ENCODE measurements around the gene CRACR2B.

CRACR2B gene

DNA sequence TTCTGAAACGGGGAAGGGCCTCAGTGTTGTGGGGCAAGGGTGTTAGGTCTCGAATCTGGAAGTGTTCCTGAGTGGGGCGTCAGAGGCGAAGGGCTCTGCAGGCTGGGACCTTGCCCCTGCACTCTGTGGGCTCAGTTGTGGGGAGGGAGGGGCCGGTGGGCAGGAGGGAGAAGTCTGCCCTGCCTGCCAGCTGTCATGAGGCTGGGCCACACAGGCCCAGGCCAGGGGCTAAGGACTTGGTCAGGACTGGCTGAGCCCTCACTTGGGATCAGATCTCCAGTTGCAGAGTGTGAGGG, at the start of gene CRACR2B:
Gene CRACR2B (plus strand): TSS at position 23 of the 296 bp plus-strand sequence. CDS start 689 bp downstream, outside the sequence.
- no peak for FAIRE-seq

DNA sequence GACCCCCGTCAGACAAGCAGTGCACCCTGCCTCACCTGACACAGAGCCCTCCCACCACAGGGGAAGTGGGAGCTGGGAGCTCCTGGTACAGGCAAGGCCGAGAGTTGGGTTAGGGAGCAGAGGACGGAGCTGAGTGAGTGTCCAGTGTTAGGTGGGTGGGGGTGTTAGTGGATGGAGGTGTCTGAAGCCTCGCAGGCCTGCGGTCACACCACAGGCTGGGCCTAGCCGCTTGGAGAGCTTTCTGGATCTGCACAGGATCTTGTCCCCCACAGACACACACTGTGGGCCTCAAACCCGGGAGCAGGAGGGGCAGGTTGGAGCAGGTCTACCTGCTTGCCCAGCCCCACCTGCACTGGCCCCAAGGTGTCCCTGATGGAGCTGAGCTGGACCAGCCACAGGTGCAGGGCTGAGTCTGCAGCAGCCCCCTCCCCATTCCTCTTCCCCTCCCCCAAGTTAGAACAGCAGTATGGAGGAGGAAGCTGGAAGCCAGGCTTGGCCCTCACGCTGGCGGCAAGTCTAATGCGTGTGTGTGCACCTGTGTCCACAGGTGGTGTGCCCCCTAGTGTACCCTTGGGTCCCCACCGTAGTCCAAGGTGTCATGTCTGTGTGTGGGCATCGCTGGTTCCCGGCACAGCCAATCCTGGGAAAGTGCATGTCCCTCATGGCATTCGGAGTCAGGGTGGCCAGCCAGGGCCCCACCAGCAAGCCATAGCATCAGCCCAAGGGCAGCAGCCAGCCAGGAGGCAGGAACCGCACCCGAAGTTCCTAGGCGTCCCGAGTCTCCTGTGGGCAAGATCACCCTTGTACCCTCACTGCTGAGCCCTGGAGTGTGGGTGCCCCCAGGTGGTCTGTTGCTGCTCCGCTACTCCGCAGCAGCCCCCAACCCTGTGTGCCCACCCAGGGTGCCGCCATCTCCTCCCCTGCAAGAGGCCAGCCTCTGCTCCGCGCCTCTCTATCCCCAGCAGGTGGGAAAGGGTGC, 48.5 kb upstream of the CRACR2B start:
- no peak for FAIRE-seq

DNA sequence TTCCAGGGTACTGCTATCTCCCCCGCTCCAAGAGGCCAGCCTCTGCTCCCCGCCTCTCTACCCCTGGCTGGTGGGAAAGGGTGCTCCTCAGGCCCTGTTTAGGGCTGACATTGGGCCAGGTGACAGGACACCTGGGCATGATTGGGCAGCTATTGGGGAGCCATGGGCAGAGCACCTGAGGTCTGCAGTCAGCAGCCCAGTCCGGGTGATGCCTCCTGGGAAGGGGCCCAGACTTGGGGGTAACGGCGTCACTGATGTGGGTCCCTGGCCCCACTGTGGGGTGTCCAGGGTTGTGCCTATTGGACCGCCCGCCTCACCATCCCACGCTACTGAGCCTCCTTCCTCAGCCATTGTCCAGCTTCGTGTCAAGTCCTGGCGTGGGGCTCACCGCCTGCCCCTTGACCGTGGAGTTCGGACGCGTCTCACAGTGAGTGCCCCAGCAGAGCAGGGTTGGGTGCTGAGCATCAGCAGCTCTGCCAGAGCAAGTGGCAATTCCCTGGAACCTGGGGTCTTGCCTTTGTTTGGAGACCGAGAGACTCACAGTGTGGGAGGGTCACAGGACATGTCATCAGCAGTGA, 47.7 kb upstream of the CRACR2B start:
- FAIRE-seq: no peak

DNA sequence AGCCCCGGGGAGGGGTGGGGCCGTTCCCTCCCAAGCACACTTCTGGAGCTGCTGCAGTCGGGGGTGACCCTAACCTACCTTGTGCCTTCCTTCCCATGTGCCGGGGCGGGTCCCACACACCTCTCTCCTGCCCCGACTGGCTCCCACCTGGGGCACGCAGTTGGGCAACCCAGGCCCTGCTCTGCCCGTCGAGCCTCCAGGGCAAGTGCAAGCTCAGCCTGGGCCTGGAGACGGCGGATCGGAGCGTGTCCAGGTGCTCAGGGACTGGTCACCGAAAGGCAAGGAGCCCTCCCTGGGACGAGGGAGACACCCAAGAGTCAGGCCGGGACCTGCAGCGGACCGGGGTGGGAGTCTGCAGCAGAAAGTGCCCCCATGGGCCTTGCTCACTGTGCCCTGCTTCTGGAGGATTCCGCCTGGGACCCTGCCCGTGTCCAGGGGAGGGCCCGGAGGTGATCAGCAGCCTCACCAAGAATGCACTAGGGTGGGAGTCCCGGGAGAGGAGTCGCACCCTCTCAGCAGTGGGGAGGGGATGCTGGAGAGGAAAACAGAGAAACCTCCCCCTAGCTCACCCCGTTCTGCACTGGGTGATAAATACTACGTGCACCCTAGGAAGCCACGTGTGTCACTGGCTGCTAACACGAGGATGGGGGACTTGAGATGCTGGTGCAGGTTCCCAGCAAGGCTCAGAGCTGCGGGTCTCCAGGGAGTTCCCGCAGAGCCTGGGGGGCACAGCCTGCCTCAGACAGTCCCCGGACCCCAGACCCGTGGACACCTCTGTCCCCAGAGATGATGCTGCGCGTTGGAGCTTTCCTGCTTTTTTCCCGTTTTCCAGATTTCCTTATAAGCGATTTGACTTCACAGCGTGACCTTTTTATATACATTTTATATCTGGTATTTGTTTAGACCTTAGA, 45.2 kb upstream of the CRACR2B start:
- no peak for FAIRE-seq

DNA sequence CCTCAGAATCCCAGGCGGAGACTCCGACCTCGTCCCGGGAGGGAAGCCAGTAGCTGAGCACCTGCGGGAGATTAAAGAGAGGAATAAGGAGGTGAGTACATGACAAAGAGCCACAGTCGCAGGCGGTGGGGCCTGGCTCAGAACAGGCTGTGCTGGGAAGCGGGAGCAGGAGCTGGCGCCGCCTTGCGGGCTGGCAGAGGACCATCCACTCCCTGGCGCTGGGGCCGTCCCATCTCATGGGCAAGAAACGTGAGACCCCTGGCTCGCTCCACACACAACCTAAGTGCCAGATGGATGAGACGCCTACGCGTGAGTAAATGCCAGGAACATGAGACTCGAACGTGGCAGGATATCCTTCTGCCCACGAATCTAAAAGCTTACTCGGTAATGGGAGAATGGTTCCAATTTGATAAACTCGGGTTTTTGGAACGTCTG, 44.1 kb upstream of the CRACR2B start:
- FAIRE-seq: no peak

DNA sequence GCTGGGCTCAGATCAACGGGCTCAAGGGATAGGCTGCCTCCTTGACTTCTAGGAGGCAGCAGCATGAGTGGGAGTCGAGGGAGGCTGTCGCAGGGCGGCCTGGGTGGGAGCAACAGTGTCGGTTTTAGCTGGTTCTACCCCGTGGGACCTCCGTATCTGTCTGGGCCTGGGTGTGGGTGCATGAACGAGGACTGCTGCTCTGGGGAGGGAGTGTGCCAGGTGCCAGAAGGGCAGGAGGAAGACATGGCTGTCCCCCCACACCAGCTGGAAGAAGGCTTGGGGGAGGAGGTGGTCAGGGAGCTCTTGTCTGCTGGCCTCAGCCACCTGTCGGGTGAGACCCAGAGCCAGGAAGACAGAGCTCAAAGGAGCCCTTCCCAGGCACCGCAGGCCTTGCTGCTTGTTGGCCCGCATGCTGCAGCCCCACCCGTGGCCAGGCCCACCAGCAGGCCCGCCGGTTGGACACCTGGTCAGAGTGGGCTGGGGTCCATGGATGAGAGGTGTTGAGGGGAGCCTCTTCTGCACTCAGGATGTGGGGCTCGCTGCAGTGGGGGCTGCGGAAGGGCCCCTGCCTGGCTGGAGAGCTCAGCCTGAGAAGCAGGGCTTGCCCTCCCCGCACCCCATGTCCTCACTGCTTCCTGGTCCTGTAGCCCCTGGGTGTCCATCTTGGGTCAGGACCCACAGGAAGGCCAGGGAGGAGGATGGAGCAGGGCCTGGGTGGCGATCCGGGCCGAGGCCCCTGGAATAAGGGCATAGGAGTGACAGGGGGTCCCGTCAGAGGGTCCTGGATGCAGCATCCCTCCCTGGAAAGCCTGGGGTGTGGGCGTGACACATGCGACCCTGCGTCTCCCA, 41.3 kb upstream of the CRACR2B start:
- no peak for FAIRE-seq

DNA sequence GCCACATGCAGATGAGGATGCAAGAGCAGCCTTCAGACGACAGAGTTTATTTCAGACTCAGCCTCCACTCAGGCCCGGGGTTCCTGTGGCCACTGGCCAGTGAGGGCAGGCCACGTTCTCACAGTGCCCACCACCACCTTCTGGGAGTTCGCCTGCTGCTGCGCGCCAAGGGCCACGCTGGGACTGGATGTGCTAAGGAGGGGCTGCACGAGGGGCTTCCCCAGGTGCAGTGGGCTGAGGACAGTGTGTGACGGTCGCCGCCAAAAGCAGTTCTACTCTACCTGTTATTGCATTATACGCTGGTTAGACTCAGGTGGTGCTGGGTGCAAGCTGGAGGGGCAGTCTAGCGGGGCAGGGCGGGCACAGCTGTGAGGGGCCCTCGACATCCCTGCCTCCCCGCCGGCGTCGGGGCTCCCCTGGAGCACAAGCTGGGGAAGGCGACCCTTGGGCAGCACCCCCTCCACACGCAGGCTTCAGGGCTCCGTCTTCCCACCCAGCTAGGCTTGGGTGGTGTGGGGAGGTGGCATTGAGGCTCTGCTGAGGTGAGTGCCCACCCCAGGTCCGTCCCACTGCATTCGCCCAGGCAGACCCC, 40.5 kb upstream of the CRACR2B start:
- no peak for FAIRE-seq

DNA sequence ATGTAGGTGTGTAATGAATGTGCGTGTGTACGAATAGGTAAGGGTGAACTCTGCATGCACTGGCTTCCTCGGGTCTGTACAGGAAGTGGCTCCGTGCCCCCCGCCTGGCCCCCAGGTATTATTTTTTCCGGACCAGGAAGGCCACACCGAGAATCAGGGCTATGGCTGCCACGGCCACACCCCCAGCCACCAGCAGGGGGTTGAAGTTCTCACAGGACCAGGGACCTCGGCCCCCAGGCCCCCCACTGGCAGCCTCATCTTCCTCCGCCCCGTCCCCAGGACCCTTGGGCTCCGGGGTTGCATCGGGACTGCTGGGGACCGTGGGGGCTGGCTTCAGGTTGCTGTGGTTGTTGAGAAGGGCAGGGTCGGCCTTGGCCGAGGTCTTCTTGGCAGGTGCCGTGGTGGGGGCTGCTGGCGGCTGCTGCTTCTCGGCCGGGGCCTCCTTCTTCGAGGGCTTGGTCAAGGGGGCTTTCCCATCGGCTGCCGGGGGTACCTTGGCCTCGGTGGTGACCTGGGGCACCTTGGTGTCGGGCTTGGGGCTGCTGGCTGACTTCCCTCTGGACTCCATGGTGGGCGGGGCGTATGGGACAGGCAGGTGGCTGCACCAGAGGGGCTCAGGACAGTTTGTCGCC, 39.6 kb upstream of the CRACR2B start:
- FAIRE-seq: no peak

DNA sequence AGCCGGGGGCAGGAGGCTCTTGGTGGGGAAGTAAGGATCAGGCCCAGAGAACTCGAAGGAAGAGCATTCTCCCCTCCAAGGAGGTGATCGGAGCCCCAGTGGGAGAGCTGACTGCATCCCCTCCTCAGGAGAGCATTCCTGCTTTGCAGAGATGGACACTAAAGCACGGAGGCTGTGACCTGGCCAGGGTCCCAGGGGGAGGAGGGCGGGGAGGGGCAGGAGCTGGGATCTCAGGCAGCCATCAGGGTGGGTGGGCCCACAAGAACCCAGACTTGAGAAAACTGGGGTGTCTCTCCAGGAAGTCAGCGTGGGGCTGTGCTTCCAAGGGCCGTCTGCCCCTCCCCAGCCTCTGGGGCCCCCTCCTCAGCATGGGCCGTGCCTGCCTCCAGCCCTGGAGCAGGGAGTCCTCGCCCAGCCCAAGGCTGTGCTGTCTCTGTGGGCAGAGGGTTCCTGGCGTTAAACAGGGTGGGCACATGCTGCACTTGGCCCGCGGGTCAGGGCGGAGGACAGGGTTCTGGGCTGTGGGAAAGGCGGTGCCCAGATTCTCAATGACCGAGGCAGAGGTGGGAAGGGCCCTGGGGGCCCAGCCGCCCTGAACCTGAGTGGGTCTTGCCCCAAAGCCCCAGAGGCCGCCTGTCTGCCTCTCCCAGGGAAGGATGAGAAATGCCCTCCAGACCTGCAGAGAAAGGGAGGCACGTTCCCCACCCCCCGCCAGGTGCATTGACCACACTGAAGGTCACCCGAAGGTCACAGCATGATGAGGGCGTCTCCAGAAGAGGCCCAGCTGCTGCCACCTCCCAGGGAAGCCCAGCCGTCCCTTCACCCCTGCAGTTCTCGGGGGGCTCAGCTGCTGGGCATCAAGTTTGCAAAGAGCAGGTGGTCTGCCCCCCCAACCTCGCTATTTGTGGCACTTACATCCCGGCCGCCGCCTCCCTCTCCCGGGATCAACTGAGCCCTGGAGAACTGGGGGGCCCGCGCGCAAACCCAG, 38.5 kb upstream of the CRACR2B start:
- no peak for FAIRE-seq

DNA sequence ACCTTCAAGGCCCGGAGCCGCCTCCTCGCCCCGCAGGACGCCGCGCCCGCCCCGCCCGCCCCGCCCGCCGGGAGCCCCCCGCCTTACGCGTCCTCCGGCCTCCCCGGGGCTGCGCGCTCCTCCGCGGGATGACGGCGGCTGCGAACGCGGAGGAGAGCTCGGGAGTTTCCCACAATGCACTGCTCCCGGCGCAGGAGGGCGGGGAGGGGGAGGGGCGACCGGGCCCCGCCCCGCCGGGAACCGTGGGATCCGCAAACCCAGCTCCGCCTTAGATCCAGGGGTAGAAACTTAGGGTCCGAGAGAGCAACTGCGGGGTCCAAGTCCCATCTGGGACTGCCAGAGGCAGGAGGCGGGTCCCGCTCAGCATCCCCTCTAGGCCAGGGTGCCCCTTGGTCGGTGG, 37.8 kb upstream of the CRACR2B start, which contains the start of gene CEND1:
Gene CEND1 (minus strand): TSS at position 148 of the 400 bp plus-strand sequence. CDS start 1,514 bp downstream, outside the sequence.
- FAIRE-seq: no peak

DNA sequence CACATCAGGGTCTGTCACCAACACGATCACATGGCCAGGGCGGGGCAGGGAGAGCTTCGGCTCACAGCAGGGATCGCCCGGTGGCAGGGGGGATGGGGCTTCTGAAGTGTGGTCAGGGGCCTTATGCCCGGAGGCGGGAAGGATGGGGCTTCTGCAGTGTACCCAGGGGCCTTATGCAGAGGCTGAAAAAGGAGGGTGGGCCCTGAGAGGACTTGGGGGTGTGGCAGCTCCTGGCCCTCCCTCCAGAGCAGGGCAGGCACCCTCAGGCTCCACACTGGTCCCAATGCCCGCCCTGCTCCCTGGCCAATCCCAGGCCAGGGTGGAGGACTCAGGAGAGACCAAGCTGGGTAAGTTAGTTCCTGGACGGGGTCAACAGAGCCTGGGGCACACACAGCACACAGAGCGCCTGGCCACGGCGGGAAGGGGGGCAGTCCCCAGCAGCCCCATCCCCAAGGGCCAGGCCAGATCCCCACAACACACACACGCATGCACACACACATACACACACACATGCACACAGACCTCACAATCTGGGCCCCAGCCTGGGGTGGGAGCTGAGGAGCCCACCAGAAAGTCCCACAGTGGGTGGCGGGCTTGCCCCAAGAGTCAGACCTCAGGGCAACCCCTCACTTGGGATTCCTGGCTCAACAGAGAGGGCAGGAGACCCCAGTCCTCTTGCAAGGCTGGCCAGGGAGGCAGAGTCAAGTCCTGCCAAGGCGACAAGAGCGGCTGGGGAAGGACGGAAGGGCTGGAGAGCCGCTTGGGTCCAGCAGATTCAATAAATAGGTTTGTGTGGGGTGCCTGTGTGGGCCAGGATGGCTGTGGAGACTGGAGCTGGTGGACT, 36.8 kb upstream of the CRACR2B start:
- FAIRE-seq: no peak

DNA sequence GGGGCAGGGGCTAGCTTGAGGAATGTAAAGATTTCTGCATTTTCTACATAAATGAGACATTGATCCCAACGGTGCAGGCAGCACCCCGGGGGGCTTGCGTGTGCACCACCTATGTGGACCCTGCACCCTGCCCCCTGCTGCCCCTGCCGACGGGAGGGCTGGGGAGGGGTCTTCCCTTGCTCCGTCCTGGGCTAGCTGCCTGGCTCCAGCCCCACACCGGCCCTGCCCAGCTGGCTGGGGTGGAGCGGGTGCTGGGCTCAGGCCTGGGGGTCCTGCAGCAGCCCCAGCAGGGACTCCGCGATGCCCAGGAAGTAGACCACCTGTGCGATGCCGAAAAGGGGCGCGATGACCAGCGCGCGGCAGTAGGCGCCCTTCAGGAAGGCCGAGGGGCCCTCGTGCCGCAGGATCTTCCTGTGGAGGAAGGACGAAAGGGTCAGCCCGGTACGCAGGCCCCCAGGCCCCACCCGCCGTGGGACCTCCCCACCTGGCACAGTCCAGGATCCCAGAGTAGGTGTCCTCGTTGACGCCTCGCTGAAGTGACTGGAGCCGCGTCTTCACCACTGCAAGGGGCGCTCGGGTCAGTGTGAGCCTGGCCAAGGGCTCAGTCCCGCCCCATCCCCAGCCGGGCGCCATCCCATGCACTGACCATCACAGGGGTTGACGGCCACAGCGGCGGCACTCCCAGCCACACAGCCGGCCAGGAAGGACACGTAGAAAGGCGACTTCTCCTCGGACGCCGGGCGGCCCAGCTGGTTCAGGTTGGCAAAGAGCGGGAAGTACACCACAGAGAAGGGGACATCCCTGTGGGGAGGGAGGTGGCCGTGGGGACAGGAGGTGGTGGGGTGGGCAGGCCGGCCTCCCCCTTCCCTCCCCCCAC, 35.8 kb upstream of the CRACR2B start:
- FAIRE-seq: no peak

DNA sequence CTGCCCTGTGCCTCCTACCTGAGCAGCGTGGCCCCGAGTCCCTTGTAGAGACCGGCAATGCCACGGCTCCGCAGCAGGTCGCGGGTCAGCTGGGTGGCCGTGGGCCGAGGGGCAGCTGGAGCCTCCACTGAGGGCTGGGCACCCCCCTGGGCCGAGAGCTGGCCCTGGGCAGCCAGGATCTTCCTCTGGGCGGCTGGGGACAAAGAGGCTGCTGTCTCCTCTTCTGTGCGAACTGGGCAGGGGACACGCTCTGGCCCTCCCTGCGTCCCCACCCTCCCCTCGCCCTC, 35.2 kb upstream of the CRACR2B start:
- no peak for FAIRE-seq

DNA sequence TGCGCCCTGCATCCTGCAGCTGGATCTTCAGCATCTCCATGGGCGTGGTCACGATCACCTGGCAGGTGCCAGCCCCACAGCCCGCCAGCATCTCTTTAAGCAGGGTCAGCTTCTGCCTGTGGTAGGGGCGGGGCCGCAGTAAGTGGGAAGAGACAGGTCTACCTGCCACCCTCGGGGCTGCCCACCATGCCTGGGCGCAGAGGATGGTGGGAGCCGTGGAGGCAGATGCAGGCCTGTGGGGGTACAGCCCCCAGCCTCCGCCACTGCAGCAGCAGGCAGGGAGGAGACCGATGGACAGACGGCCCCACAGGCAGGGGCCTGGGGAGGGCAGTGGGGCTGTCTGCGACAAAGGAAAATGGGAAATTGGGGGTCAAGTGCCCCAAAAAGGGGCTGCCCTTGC, 34.8 kb upstream of the CRACR2B start:
- FAIRE-seq: no peak

DNA sequence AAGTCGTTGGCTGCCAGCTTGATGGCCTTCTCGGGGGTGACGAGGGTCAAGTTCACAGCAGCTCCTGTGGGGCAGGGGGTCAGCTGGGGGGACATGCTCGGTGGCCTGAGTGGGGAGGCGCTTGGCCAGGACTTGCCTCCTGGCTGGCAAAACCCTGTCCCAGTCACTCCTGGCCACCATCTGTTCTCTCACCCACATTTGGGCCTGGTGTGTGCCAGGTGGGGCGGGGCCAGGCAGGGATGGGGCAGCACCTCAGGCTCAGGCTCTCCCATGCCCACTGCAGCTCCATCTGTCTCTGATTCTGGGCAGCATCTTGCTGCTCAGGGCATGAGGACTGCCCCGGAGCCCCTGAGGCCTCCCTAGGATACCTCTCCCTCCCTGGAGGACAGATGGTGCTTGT, 34.2 kb upstream of the CRACR2B start:
- FAIRE-seq: no peak

DNA sequence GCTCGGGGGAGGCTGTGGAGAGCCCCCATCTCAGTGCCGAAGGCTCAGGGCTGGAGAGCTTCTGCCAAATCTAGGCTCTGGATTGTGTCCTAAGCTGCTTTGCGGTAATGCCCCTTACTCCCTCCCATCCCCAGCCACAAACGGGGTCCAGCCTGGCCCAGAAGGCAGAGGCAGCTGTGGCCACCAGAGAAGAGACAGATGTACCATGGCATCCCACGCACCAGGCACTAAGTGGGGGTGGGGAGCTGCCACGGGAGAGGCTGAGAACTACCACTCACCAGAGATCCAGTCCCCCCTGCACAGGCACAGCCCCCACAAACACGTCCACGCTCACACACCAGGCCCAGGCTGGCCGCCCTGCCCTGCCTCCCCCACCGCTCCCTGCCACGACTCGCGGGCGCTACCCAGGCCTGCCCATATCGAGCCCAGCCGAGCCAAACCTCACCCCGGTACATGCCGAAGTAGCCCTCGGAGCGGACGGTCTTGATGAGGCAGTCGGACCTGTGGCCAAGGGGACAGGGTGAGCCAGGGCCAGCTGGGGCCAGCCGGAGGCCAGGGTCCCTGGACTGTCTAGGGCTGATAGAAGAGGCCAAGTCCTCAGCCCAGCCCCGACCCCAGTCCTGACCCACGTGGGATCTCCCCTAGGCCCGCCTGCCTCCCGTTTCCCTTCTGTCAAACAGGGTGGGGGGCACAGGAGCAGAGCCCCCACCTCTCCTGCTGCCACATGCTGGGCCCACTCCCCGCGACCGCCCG, 33.5 kb upstream of the CRACR2B start:
- no peak for FAIRE-seq

All from islet of Langerhans (tissue), 1 donor.